Keratinocyte (primary cell): Measurements from ENCODE around the gene SRPRB. TPM values are rescaled to one million over a fixed set of nuclear protein-coding genes. Genes with fewer than 3 reads are reported as not detected.

Source experiments
- DNase-seq: peaks from one replicate; pipeline ENCODE4 v3.0.0-alpha.2; 2011; ENCODE audit warnings: low read depth, missing footprints, low spot score
- FAIRE-seq: peaks from 2 replicates; lab custom pipeline; 2011; peaks lifted over from hg19 to GRCh38; lab: Jason Lieb, UNC
- H2AFZ ChIP-seq: 2 replicates; pipeline ENCODE4 v1.6.0; 2012; ENCODE audit warnings: low read length, control low read depth, inconsistent platforms; ENCODE audit not compliant: control insufficient read depth
- H3K27ac ChIP-seq: 2 replicates; pipeline ENCODE4 v1.5.1; 2011; ENCODE audit warnings: low read length; ENCODE audit not compliant: control insufficient read depth, insufficient read depth
- H3K27me3 ChIP-seq: 3 replicates; pipeline ENCODE4 v1.6.0; 2011; ENCODE audit warnings: low read length; ENCODE audit not compliant: control insufficient read depth, insufficient read depth; ENCODE audit errors: extremely low read depth
- H3K36me3 ChIP-seq, 2 experiments: 2 replicates in 1 of 2; 3 replicates in 1 of 2; pipeline ENCODE4 v1.5.1; 2011; ENCODE audit warnings: low read length in 2 of 2, mild to moderate bottlenecking in 1 of 2; ENCODE audit not compliant: control insufficient read depth in 2 of 2, insufficient read depth in 2 of 2; ENCODE audit errors: extremely low read depth in 1 of 2
- H3K4me1 ChIP-seq: 3 replicates; pipeline ENCODE4 v1.5.1; 2011; ENCODE audit warnings: low read length; ENCODE audit not compliant: control insufficient read depth, insufficient read depth; ENCODE audit errors: extremely low read depth
- H3K4me2 ChIP-seq: 3 replicates; pipeline ENCODE4 v1.6.0; 2011; ENCODE audit warnings: low read depth, low read length; ENCODE audit not compliant: control insufficient read depth, insufficient read depth; ENCODE audit errors: extremely low read depth
- H3K4me3 ChIP-seq, 3 experiments: fragments of 200-600 bp in 1 of 3; sonication (generic) in 1 of 3; 2 replicates in 2 of 3; 3 replicates in 1 of 3; pipeline ENCODE4 v1.5.1; 2011 to 2016; ENCODE audit warnings: low read length in 3 of 3, mild to moderate bottlenecking in 3 of 3, control low read depth in 2 of 3, inconsistent platforms in 1 of 3, low read depth in 1 of 3, mixed read lengths in 1 of 3, mixed run types in 1 of 3, moderate library complexity in 1 of 3; ENCODE audit not compliant: control insufficient read depth in 2 of 3, insufficient read depth in 2 of 3; ENCODE audit errors: extremely low read depth in 1 of 3
- H3K79me2 ChIP-seq: 2 replicates; pipeline ENCODE4 v1.6.0; 2012; ENCODE audit warnings: low read length; ENCODE audit not compliant: control insufficient read depth, insufficient read depth
- H3K9ac ChIP-seq: 3 replicates; pipeline ENCODE4 v1.6.0; 2011; ENCODE audit warnings: low read length; ENCODE audit not compliant: control insufficient read depth, insufficient read depth; ENCODE audit errors: extremely low read depth
- H3K9me1 ChIP-seq: 3 replicates; pipeline ENCODE4 v1.6.0; 2011; ENCODE audit warnings: low read length; ENCODE audit not compliant: control insufficient read depth, insufficient read depth; ENCODE audit errors: extremely low read depth
- H3K9me3 ChIP-seq: 2 replicates; pipeline ENCODE4 v1.5.1; 2012; ENCODE audit warnings: low read depth, low read length; ENCODE audit not compliant: control insufficient read depth
- H4K20me1 ChIP-seq: 3 replicates; pipeline ENCODE4 v1.6.0; 2011; ENCODE audit warnings: low read length; ENCODE audit not compliant: control insufficient read depth, insufficient read depth; ENCODE audit errors: extremely low read depth
- EZH2 ChIP-seq: IDR thresholded peaks from one replicate; pipeline ENCODE4 v1.6.1; 2012; ENCODE audit warnings: inconsistent platforms, mild to moderate bottlenecking, low read length, moderate library complexity
- dilution Hi-C: fragments of 300-500 bp; cut with MboI; formaldehyde crosslinking; loops from one replicate; pipeline ENCODE4 v1.7.0; 2020; ENCODE audit warnings: low sequenced_read_pairs; ENCODE audit not compliant: extremely low pct_ligation_motif_present
- polyA plus RNA-seq, 5 experiments: library from polyadenylated mRNA; depleted of rRNA in 3 of 5; stranded (reverse) in 3 of 5; stranded (forward) in 1 of 5; unstranded in 1 of 5; fragments of >200 nt; gene quantifications; 1 replicate in 1 of 5; 2 replicates in 3 of 5; 3 replicates in 1 of 5; pipeline versions ENCODE4 v1.2.1 to v1.2.3, GENCODE V29; 2011 to 2012; ENCODE audit warnings: missing spikeins in 2 of 5, low read depth in 1 of 5, low replicate concordance in 1 of 5
- TF ChIP-seq, protein P1 (sequence below), 3 experiments: IDR thresholded peaks in 1 of 3; conservative IDR thresholded peaks in 1 of 3; optimal IDR thresholded peaks in 1 of 3; 2 replicates in 2 of 3; 3 replicates in 1 of 3; pipeline versions ENCODE3 to v1.5.1; 2011; ENCODE audit warnings: low read length in 3 of 3, mild to moderate bottlenecking in 3 of 3, moderate library complexity in 2 of 3, control low read depth in 1 of 3, inconsistent platforms in 1 of 3; ENCODE audit not compliant: insufficient read depth in 2 of 3; ENCODE audit errors: extremely low read depth in 1 of 3

Gene SRPRB
- polyA plus RNA-seq, 1 donor (not counting 4 experiments of a cell fraction or from before 2014, with no cell fraction given) = 55.9 TPM

GRCh38 chr3:133762539-133762938, 43.1 kb upstream of the SRPRB start:
- Histone ChIP-seq H3K9me3 (no peaks in the 10 kb centered on the region), H3K4me3 (no peak overlapping the region), H4K20me1 (no peaks in the 10 kb centered on the region), H3K4me2 (no peak overlapping the region), H3K4me1 (peaks cover 6% of the 10 kb centered on the region), H3K27ac (no peak overlapping the region), H3K27me3 (no peaks in the 10 kb centered on the region), H3K9ac (no peak overlapping the region), H3K36me3 (no peaks in the 10 kb centered on the region), H3K9me1 (no peaks in the 10 kb centered on the region), H3K79me2 (no peaks in the 10 kb centered on the region), H2AFZ (no peak overlapping the region)
- DNase-seq (no peak), FAIRE-seq (no peak)
- TF ChIP-seq, protein P1, sequence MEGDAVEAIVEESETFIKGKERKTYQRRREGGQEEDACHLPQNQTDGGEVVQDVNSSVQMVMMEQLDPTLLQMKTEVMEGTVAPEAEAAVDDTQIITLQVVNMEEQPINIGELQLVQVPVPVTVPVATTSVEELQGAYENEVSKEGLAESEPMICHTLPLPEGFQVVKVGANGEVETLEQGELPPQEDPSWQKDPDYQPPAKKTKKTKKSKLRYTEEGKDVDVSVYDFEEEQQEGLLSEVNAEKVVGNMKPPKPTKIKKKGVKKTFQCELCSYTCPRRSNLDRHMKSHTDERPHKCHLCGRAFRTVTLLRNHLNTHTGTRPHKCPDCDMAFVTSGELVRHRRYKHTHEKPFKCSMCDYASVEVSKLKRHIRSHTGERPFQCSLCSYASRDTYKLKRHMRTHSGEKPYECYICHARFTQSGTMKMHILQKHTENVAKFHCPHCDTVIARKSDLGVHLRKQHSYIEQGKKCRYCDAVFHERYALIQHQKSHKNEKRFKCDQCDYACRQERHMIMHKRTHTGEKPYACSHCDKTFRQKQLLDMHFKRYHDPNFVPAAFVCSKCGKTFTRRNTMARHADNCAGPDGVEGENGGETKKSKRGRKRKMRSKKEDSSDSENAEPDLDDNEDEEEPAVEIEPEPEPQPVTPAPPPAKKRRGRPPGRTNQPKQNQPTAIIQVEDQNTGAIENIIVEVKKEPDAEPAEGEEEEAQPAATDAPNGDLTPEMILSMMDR (optimal IDR thresholded peaks at IDR 0.05 in 1 of 3, IDR thresholded peaks at IDR 0.05 in 1 of 3, conservative IDR thresholded peaks at IDR 0.05 in 1 of 3; ENCODE audit: extremely low read depth in 1 of 3, insufficient read depth in 2 of 3, low read length in 3 of 3) = no peak
- no peak for TF ChIP-seq EZH2
- dilution Hi-C loops = no loop called here

DNA sequence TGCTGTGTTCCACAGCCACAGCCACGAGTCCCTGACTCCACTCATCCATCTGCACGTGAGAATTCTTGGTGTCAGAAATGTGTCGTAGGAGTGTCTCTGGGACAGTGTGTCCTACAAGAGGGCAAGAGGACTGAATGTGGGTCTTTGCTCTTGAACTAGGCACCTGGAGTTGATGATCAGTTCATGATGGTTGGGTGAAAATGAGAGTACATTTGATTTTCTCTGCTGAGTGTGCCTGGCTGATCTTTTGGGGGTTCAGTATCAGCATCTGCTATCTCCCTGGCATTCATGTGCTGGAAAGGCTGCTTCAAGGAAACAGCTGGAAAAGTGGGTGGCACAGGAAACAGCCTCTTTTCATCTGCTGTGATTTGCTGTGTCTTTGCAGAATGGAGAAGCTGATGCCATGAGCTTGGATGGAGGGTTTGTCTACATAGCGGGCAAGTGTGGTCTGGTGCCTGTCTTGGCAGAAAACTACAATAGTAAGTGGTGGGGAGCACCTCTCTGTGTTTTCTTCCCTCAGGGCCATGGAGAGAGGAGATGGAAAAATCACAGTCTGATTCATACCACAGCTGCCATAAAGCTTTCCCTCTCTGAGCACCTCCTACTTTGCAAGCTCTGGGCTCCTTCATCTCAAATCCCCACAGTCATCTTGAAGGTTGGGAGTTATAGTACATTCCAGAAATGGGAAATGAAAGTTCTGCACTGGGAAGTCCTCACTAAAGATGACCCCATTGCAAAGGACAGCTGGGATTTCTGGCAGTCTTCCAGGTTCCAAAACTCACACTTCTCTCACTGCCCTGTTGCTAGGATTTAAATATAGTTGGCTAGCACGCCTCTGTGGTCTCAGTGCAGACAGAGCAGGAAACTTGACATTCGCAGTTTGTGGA, 41.6 kb upstream of the SRPRB start:
- no peaks in the 10 kb centered on the region for H3K36me3 ChIP-seq
- no peaks in the 10 kb centered on the region for H3K4me1 ChIP-seq
- no peak overlapping the region for H3K4me2 ChIP-seq
- H4K20me1 ChIP-seq = no peaks in the 10 kb centered on the region
- DNase-seq (no peak), FAIRE-seq (no peak)
- H2AFZ ChIP-seq = no peak overlapping the region
- no peak overlapping the region for H3K9ac ChIP-seq
- H3K27me3 ChIP-seq = no peaks in the 10 kb centered on the region
- no peaks in the 10 kb centered on the region for H3K9me1 ChIP-seq
- dilution Hi-C loops = no loop called here
- no peak overlapping the region for H3K27ac ChIP-seq
- no peaks in the 10 kb centered on the region for H3K79me2 ChIP-seq
- TF ChIP-seq EZH2 = no peak
- TF ChIP-seq, protein P1 (optimal IDR thresholded peaks at IDR 0.05 in 1 of 3, IDR thresholded peaks at IDR 0.05 in 1 of 3, conservative IDR thresholded peaks at IDR 0.05 in 1 of 3; ENCODE audit: extremely low read depth in 1 of 3, insufficient read depth in 2 of 3, low read length in 3 of 3) = no peak
- no peaks in the 10 kb centered on the region for H3K9me3 ChIP-seq
- no peak overlapping the region for H3K4me3 ChIP-seq
